HEK293 (cell line): ENCODE measurements around the gene MSLN.

Source experiments
- CTCF ChIP-seq: fragments of 450-650 bp; formaldehyde crosslinking; IDR thresholded peaks from 2 replicates; pipeline ENCODE4 v1.5.1; 2016; ENCODE audit warnings: missing biosample characterization, missing genetic modification characterization
- MEIS1 ChIP-seq: sonication (generic); formaldehyde crosslinking; IDR thresholded peaks from 2 replicates; pipeline ENCODE4 v1.8.1; 2022; ENCODE audit warnings: missing genetic modification reagents, mild to moderate bottlenecking, borderline replicate concordance
- TCF7L2 ChIP-seq: IDR thresholded peaks from 2 replicates; pipeline ENCODE4 v1.6.1; 2011; ENCODE audit warnings: low read depth, mild to moderate bottlenecking, inconsistent platforms, low read length, moderate library complexity, borderline replicate concordance
- ZBTB21 ChIP-seq: fragments of 450-650 bp; formaldehyde crosslinking; IDR thresholded peaks from 2 replicates; pipeline ENCODE4 v1.5.1; 2017; ENCODE audit warnings: missing biosample characterization, missing genetic modification characterization
- ZNF184 ChIP-seq: fragments of 450-650 bp; IDR thresholded peaks from 2 replicates; pipeline ENCODE4 v1.5.1; 2018; ENCODE audit warnings: missing biosample characterization, mild to moderate bottlenecking, missing genetic modification characterization
- ZNF362 ChIP-seq: fragments of 450-650 bp; formaldehyde crosslinking; IDR thresholded peaks from 2 replicates; pipeline ENCODE4 v1.5.1; 2016; ENCODE audit warnings: missing biosample characterization, missing genetic modification characterization
- ZNF37A ChIP-seq: fragments of 450-650 bp; IDR thresholded peaks from 2 replicates; pipeline ENCODE4 v1.5.1; 2018; ENCODE audit warnings: missing biosample characterization, missing genetic modification characterization
- ZNF571 ChIP-seq: fragments of 450-650 bp; formaldehyde crosslinking; IDR thresholded peaks from 2 replicates; pipeline ENCODE4 v1.5.0; 2017; ENCODE audit warnings: missing biosample characterization, missing genetic modification characterization
- ZNF660 ChIP-seq: fragments of 450-650 bp; IDR thresholded peaks from 2 replicates; pipeline ENCODE4 v1.5.1; 2018; ENCODE audit warnings: missing biosample characterization, mild to moderate bottlenecking, missing genetic modification characterization
- ZNF670 ChIP-seq: fragments of 450-650 bp; formaldehyde crosslinking; IDR thresholded peaks from 2 replicates; pipeline ENCODE4 v1.5.1; 2016; ENCODE audit warnings: missing biosample characterization, missing genetic modification characterization, low read depth
- ZNF701 ChIP-seq: fragments of 450-650 bp; formaldehyde crosslinking; IDR thresholded peaks from 2 replicates; pipeline ENCODE4 v1.5.1; 2016; ENCODE audit warnings: missing biosample characterization, missing genetic modification characterization
- ZNF777 ChIP-seq: fragments of 450-650 bp; formaldehyde crosslinking; IDR thresholded peaks from 2 replicates; pipeline ENCODE4 v1.5.1; 2017; ENCODE audit warnings: missing biosample characterization, missing genetic modification characterization, borderline replicate concordance
- ZSCAN18 ChIP-seq: fragments of 450-650 bp; formaldehyde crosslinking; IDR thresholded peaks from 2 replicates; pipeline ENCODE4 v1.5.1; 2016; ENCODE audit warnings: missing biosample characterization, missing genetic modification characterization

GRCh38 chr16:760545-761343 is at the start of gene MSLN:
- TF ChIP-seq CTCF (tag by site-specific recombination) (no peak), ZSCAN18 (no peak), ZBTB21 (no peak), ZNF701 (no peak), ZNF660 (tag by site-specific recombination) (no peak), MEIS1 (CRISPR knock-in tag) (no peak), ZNF670 (no peak), ZNF184 (tag by site-specific recombination) (no peak), ZNF362 (tag by site-specific recombination) (no peak), ZNF571 (no peak), ZNF777 (tag by site-specific recombination) (no peak), TCF7L2 (no peak), ZNF37A (tag by site-specific recombination) (no peak)
